GM18499 (cell line): ENCODE measurements around the gene OR5V1.
"Not testable (repeated sequence)": the region's sequence is repeated elsewhere in the genome, so short reads cannot be mapped to it uniquely, and the experiment has no call there.

Experiments used
- ATAC-seq: cut with Tn5 transposase; IDR thresholded peaks from one replicate; pipeline ENCODE4 v1.9.1; 2021; ENCODE audit warnings: moderate number of reproducible peaks; ENCODE audit not compliant: insufficient read depth, unreplicated experiment

OR5V1 gene

DNA sequence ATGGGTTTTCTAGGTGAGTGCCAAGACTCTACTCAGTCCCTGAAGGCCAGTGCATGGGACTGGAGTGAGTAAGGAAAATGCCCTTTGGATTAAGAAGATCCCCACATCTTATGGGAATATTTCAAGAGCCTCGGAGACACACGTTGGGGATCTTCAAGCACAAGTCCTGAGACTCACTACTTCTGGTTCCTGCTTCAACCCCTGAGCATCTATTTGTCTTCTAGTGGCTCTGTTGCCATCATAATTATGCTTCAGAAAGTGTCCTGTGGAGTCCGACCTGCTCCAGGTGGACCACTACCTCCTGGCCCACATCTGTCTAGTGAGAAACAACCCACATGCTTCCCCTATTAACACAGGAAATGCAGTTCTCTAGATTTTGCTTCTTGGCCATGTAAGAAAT lies at the start of gene OR5V1:
Gene OR5V1 (minus strand): TSS at position 101 of the 400 bp plus-strand sequence. CDS start 12,670 bp downstream, outside the sequence.
- ATAC-seq: no peak

- no peak for ATAC-seq
Observed at GRCh38 chr6:29414588-29414987, 45.9 kb upstream of the OR5V1 start, which contains the start of gene OR12D1. TSS of gene OR12D1 (plus strand) at chr6:29414928.

DNA sequence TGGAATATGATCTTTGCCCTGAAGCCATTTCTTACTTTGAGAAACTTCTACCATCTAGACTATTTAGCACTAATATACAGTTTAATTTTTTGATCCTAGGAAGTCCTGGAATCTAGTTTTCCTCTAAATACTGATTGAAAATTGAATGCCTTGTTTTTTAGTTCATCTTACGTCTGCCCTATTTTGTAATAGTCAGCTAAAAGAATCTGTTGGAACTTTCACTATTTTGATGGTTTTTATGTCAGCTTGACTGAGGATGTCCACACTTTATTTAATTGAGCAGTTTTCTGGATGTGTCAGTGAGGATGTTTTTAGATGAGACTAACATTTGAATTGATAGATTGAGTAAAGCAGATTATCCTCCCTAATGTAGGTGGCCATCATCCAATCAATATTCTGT lies 35.1 kb upstream of the OR5V1 start:
- ATAC-seq: no peak

DNA sequence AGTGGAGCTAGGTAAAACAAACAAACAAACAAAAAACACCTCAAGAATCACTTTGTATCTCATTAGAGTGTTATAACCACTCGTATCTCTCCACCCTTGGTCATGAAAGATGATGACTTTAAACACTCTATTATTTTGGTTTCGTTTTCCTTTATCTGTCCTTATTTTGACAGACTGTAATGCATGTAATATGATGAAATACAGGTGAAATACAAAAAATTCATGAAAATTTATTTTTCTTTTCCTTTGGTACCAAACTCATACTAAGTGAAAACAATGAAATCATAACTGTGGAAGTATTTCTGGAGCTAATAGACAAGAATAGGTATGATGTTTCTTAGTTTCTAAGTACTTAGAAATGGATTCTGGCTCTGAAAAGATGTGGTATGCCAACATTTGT lies 30.9 kb upstream of the OR5V1 start:
- no peak for ATAC-seq

DNA sequence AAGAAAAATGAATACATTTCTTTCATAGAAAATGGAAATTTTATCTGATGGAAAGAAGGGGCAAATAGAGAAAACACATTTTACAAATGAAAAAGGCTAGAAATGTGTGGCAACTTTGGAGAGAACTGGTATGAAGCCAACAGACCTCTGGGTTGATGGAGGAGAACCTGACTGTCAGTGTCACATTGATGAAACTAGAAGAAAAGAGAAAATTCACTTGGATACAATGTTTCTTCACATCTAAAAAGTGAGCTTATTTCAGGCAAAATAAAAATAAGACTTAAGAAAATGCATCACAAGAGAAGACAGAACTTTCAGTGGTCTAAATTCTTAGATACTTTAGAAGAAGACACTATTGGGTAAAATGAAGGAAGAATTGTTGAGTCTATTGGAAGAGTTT lies 26.7 kb upstream of the OR5V1 start, which contains the start of gene OR12D2:
Gene OR12D2 (plus strand): TSS at position 301 of the 400 bp plus-strand sequence. CDS start 1,069 bp downstream, outside the sequence.
- ATAC-seq: no peak

DNA sequence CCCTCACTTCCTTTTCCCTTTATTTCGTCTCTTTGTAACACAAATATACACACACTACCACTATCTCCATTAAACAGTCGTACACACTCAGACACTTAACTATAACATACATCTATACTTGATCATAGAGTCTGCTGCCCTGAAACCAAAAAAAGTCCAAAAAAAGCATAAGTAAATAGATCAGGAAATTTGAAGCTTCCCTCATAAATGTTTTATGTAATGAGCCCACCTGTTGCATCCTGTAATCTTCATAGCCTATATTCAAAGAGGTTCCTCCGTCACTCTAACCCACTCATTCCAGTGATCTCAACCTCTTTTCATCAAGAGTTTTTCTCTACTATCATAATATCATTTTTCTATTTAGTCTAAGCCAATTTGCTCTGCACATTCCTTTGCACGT lies 19.9 kb upstream of the OR5V1 start:
- ATAC-seq: no peak

DNA sequence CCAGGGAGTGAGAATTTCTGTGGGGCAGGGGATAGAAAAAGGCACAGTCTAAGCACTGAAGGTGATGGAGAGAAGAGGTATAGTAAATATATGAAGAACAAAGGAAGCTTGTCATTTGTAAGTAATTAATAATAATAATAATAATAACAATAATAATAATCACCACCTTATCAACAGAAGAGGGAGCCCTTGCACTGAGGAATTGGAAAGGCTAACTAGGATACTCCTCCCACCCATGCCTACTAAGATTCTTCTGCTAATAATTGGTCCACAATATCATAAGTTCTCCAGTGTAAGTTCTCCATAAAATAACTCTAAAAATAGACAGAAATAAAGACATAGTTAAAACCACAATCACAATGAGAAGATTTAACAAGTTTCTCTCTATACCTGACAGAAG lies 7.3 kb upstream of the OR5V1 start:
- no peak for ATAC-seq

- ATAC-seq: no peak
Observed at GRCh38 chr6:29375191-29375590, 6.5 kb upstream of the OR5V1 start, which contains the start of gene OR12D3. TSS of gene OR12D3 (minus strand) at chr6:29375291. CDS start at chr6:29375287, 4 bp downstream.

DNA sequence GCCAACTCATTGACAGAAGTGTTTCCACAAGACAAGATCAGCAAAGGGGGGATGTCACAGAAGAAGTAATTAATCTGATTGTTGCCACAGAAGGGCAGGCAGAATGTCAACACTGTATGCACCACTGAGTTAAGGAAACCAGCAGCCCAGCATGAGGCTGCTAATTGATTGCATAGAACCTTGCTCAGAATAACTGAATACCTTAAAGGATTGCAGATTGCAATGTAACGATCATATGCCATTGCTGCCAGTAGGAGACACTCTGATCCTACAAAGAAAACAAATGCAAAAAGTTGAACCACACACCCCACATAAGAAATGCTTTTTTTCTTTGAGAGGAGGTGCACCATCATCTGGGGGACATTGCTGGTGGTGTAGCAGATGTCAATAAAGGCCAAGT lies 13.1 kb downstream of the OR5V1 start:
- ATAC-seq: no peak

GRCh38 chr6:29354980-29355379 lies 13.7 kb downstream of the OR5V1 start:
- no peak for ATAC-seq

- ATAC-seq: not testable (repeated sequence)
Observed at GRCh38 chr6:29349348-29349747, 19.3 kb downstream of the OR5V1 start.

DNA sequence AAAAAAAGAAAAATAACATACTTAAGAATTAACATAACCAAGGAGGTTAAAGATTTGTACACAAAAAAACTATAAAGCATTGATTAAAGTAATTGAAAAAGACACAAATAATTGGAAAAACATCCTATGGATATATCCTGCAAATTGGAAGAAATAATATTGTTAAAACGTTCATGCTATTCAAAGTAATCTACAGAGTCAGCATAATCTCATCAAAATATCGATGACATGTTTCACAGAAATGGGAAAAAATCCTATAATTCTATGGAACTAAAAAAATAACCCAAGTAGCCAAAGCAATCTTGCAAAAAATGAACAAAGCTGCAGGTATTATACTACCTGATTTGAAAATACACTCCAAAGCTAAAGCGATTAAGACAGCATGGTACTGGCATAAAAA lies 23.3 kb downstream of the OR5V1 start:
- no peak for ATAC-seq

DNA sequence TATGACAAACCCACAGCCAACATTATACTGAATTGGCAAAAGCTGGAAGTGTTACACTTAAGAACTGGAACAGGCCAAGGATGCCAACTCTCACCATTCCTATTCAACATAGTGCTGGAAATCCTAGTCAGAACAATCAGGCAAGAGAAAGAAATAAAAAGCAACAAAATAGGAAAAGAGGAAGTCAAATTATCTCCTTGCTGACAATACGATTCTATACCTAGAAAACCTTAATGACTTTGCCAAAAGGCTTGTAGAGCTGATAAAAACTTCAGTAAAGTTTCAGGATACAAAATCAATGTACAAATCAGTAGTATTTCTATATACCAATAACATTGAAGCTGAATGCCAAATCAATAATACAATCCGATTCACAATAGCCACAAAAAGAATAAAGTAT lies 32.4 kb downstream of the OR5V1 start:
- no peak for ATAC-seq

GRCh38 chr6:29332676-29333075 lies 36.0 kb downstream of the OR5V1 start:
- no peak for ATAC-seq

DNA sequence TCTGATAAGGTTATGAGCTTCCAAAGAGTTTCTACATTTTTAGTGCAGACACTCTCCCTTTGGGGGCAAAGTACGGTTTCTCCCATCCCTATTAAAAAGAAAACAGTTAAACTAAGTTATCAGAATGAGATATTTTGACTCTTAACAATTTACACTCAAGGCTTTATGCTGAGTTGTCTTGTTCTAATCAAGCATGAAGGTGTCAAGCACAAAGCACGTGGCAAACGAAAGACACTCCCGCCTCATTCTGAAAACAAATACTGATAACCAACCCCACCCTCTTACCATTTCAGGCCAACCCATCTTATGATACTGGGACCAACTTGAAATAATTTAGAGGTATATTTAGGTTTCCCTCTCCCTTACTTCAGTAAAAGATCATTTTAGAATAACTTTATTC lies 42.9 kb downstream of the OR5V1 start:
- ATAC-seq: no peak

- not testable (repeated sequence) for ATAC-seq
Observed at GRCh38 chr6:29323332-29323731, 45.3 kb downstream of the OR5V1 start.

DNA sequence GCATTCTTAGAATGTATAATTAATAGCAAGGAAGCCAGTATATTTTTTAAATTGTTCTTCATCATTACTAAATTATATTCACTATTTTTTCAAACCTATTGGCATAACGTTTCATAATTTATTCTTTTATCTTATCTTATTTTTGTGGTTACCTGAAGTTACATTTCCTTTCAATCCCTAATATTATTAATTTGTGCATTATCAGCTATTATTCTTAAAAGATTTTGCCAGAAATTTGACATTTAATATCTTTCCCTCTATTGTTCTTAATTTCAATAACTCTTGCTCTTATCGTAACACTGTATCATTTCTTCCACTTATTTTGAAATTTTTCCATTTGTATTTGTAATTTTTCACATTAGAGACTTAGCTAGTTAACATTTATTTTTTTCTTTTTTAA lies 48.7 kb downstream of the OR5V1 start:
- ATAC-seq: no peak
